HG02798 (cell line): ENCODE results near the gene MC3R.
"Not testable (repeated sequence)": the region's sequence is repeated elsewhere in the genome, so short reads cannot be mapped to it uniquely, and the experiment has no call there.

Source experiments
- ATAC-seq: cut with Tn5 transposase; IDR thresholded peaks from one replicate; pipeline ENCODE4 v1.9.1; 2021; ENCODE audit warnings: mild to moderate bottlenecking; ENCODE audit not compliant: unreplicated experiment, poor library complexity

The MC3R gene

GRCh38 chr20:56247954-56248782, at the start of gene MC3R:
TSS of gene MC3R (plus strand) at chr20:56248732. CDS start at chr20:56248844, 112 bp downstream.
- peak; percentile 72 for ATAC-seq

GRCh38 chr20:56200456-56200855, 48.1 kb upstream of the MC3R start:
- ATAC-seq: no peak

GRCh38 chr20:56202493-56203077, 45.9 kb upstream of the MC3R start:
- no peak for ATAC-seq

GRCh38 chr20:56204206-56204605, 44.3 kb upstream of the MC3R start:
- no peak for ATAC-seq

- no peak for ATAC-seq
Observed at GRCh38 chr20:56205346-56205745, 43.2 kb upstream of the MC3R start.

GRCh38 chr20:56207656-56208055, 40.9 kb upstream of the MC3R start:
- ATAC-seq: no peak

- ATAC-seq: no peak
Observed at GRCh38 chr20:56208121-56208520, 40.4 kb upstream of the MC3R start.

GRCh38 chr20:56211051-56211450, 37.5 kb upstream of the MC3R start:
- no peak for ATAC-seq

- ATAC-seq: no peak
Observed at GRCh38 chr20:56212091-56212490, 36.4 kb upstream of the MC3R start.

- no peak for ATAC-seq
Observed at GRCh38 chr20:56213321-56213720, 35.2 kb upstream of the MC3R start.

- ATAC-seq: no peak
Observed at GRCh38 chr20:56215115-56215514, 33.4 kb upstream of the MC3R start.

GRCh38 chr20:56217829-56218228, 30.7 kb upstream of the MC3R start:
- ATAC-seq: no peak

GRCh38 chr20:56221186-56221585, 27.3 kb upstream of the MC3R start:
- not testable (repeated sequence) for ATAC-seq

GRCh38 chr20:56222201-56222600, 26.3 kb upstream of the MC3R start:
- ATAC-seq: no peak

GRCh38 chr20:56222945-56223344, 25.6 kb upstream of the MC3R start:
- no peak for ATAC-seq

GRCh38 chr20:56223352-56223751, 25.2 kb upstream of the MC3R start:
- ATAC-seq: no peak

- no peak for ATAC-seq
Observed at GRCh38 chr20:56228021-56228420, 20.5 kb upstream of the MC3R start.

GRCh38 chr20:56229812-56230211, 18.7 kb upstream of the MC3R start:
- ATAC-seq: no peak

GRCh38 chr20:56234110-56234509, 14.4 kb upstream of the MC3R start:
- ATAC-seq: no peak

GRCh38 chr20:56237335-56237734, 11.2 kb upstream of the MC3R start:
- no peak for ATAC-seq

GRCh38 chr20:56244259-56244658, 4.3 kb upstream of the MC3R start:
- no peak for ATAC-seq

- ATAC-seq: no peak
Observed at GRCh38 chr20:56245761-56246160, 2.8 kb upstream of the MC3R start.
